KMS-11 (cell line): ENCODE data around the gene ACSS1.

Experiments used
- H2AFZ ChIP-seq: fragments of 200-600 bp; sonication (generic); 2 replicates; pipeline ENCODE4 v1.6.1; 2016; ENCODE audit warnings: antibody characterized with exemption, mixed run types, low read depth
- H3K27ac ChIP-seq: fragments of 200-600 bp; sonication (generic); 2 replicates; pipeline ENCODE4 v1.6.1; 2016; ENCODE audit warnings: mild to moderate bottlenecking, mixed run types
- H3K27me3 ChIP-seq: fragments of 200-600 bp; sonication (generic); 2 replicates; pipeline ENCODE4 v1.6.1; 2017; ENCODE audit warnings: mild to moderate bottlenecking, low read depth, mixed run types, moderate library complexity; ENCODE audit not compliant: insufficient read depth
- H3K36me3 ChIP-seq: fragments of 200-600 bp; sonication (generic); 2 replicates; pipeline ENCODE4 v1.6.1; 2017; ENCODE audit warnings: mild to moderate bottlenecking, mixed run types; ENCODE audit not compliant: insufficient read depth
- H3K4me1 ChIP-seq: fragments of 200-600 bp; sonication (generic); 2 replicates; pipeline ENCODE4 v1.6.1; 2016; ENCODE audit warnings: mild to moderate bottlenecking, low read depth, mixed run types; ENCODE audit not compliant: poor library complexity, severe bottlenecking
- H3K4me2 ChIP-seq: fragments of 200-600 bp; sonication (generic); 2 replicates; pipeline ENCODE4 v1.7.0; 2016; ENCODE audit warnings: mild to moderate bottlenecking, mixed run types
- H3K4me3 ChIP-seq: fragments of 200-600 bp; sonication (generic); IDR thresholded peaks from 2 replicates; pipeline ENCODE4 v1.6.1; 2017; ENCODE audit warnings: low read depth, low read length, mixed read lengths; ENCODE audit not compliant: insufficient read depth
- H3K79me2 ChIP-seq: fragments of 200-600 bp; sonication (generic); 2 replicates; pipeline ENCODE4 v1.6.1; 2016; ENCODE audit warnings: low read depth, mixed run types; ENCODE audit not compliant: insufficient read depth
- H3K9ac ChIP-seq: fragments of 200-600 bp; sonication (generic); 2 replicates; pipeline ENCODE4 v1.6.1; 2016; ENCODE audit warnings: mild to moderate bottlenecking, mixed run types
- H4K20me1 ChIP-seq: fragments of 200-600 bp; sonication (generic); 2 replicates; pipeline ENCODE4 v1.6.1; 2016; ENCODE audit warnings: mild to moderate bottlenecking, mixed run types; ENCODE audit not compliant: insufficient read depth
- TF ChIP-seq, protein P1 (sequence below): fragments of 200-600 bp; sonication (generic); conservative IDR thresholded peaks from 2 replicates; pipeline ENCODE4 v1.6.1; 2017; ENCODE audit warnings: low read depth, mild to moderate bottlenecking, antibody characterized with exemption, low read length, moderate library complexity, mixed read lengths

Gene ACSS1

DNA sequence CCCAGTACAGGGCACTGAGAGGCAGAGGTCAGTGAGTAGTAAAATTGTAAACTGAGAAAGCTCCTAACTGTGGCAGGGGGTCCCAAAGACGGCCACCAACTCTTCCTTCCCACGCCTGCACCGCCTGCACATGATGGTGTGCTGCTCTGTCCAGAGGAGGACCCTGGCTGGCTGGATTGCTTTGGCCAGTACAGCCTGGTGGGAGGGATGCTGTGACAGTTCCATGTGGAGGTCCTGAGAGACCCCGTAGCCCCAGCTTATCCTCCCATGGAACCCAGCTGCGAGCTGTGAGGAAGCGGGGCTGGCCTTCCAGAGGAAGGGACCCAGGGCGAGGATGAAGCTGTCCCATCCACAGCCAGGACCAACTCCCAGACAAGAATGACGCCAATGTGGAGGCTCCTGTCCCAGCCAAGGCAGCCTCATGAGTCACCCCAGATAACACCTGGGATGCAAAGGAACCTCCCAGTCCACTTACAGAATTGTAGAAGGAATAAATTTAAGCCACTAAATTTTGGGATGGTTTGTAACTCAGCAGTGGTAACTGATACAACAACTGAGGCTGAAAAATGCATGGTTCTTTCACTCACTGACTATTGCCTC is 2.0 kb upstream of the ACSS1 start:
- Histone ChIP-seq H3K4me2 (no peak overlapping the region), H3K27ac (no peak overlapping the region), H2AFZ (no peak overlapping the region), H3K9ac (no peak overlapping the region), H3K4me1 (peaks cover 19% of the 10 kb centered on the region), H3K36me3 (no peaks in the 10 kb centered on the region), H3K4me3 (no peak overlapping the region), H4K20me1 (no peaks in the 10 kb centered on the region), H3K79me2 (peaks cover 9% of the 10 kb centered on the region; the same call in 1 of the 2 replicates), H3K27me3 (no peaks in the 10 kb centered on the region)
- TF ChIP-seq, protein P1, sequence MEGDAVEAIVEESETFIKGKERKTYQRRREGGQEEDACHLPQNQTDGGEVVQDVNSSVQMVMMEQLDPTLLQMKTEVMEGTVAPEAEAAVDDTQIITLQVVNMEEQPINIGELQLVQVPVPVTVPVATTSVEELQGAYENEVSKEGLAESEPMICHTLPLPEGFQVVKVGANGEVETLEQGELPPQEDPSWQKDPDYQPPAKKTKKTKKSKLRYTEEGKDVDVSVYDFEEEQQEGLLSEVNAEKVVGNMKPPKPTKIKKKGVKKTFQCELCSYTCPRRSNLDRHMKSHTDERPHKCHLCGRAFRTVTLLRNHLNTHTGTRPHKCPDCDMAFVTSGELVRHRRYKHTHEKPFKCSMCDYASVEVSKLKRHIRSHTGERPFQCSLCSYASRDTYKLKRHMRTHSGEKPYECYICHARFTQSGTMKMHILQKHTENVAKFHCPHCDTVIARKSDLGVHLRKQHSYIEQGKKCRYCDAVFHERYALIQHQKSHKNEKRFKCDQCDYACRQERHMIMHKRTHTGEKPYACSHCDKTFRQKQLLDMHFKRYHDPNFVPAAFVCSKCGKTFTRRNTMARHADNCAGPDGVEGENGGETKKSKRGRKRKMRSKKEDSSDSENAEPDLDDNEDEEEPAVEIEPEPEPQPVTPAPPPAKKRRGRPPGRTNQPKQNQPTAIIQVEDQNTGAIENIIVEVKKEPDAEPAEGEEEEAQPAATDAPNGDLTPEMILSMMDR: no peak

DNA sequence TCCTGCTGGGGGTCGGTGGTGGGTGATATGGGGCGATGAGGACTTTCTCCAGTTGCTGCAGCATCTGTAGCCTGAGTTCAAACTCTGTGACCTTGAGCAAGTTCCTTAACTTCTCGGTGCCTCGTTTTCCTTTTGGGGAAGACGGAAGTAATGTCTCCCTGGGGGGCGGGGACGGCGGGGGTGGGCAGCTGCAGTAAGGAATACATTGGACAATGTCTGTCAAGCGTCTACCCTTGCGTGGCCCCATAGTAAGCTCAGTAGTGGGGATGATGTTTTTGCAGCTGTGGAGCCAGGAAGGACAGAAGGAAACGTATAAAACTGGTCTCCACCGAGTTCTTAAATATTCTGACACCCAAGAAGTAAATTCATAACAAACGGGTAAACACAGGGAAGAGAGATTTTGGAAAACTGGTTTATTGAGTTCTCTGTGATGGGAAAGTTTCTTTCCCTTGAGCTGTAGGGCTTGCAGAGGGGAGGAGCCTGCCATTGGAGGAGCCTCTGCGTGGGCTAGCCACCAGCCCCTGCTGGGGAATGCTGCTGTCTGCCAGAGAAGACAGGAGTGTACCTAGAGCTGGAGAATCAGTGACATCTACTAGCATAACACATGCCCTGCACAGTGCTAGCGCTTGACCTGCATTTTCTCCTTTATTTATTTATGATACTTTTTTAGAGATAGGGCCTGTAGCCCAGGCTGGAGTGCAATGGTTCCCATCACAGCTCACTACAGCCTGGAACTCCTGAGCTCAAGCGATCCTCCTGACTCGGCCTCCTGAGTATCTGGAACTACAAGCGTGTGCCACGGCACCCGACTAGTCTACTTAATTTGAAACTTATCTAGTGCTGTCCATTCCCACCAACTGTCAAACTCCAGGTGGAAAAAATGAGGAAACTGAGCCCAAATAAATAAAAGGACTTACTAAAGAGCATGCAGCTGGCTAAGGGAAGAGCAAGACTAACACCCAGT is 1.2 kb upstream of the ACSS1 start:
- H3K36me3 ChIP-seq: no peaks in the 10 kb centered on the region
- H3K9ac ChIP-seq: no peak overlapping the region
- no peak overlapping the region for H3K4me3 ChIP-seq
- no peaks in the 10 kb centered on the region for H3K27me3 ChIP-seq
- no peak overlapping the region; the same call in 1 of the 2 replicates for H2AFZ ChIP-seq
- H3K4me2 ChIP-seq: peak overlapping the region; percentile 40; the same call in 1 of the 2 replicates
- H3K79me2 ChIP-seq: peaks cover 9% of the 10 kb centered on the region; the same call in 1 of the 2 replicates
- H4K20me1 ChIP-seq: no peaks in the 10 kb centered on the region
- H3K27ac ChIP-seq: no peak overlapping the region
- peaks cover 22% of the 10 kb centered on the region for H3K4me1 ChIP-seq
- TF ChIP-seq, protein P1: no peak

DNA sequence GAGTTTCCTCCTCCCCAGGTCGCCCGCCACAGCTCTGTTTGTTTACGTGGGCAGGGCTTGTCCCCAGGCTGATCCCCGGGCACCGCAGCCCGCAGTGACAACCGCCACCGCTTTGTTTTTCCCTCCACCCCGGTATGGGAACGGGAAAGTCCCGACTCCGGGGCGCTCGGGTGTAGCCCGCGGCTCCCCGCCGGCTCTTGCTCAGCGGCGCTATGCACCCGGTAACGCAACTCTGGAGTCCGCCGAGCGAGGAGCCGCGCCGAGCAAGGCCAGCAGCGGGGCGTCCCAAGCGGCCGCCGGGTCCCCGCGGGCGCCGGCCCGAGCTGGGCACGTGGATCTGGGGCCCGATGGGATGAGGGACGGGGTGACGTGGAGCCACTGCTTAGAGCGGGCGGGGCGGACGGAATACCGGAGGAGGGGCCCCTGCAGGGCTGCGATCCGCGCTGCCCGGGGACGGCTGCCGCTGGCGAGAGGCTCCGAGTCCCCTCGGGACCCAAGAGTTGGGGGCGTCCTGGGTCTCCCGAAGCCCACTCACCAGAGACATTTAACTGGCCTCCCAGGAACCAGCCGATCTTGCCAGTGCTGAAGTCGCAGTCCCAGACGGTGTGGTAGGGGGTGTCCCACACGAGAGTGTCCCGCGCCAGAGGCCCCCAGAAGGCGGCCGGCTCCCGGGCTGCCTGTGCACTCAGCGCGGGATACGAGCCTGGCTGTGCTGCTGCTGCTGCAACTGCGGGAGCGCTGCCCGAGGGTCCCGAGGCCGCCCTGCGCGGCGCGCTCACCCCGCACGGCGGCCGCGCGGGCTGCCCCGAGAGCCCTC is 497 bp downstream of the ACSS1 start:
- H3K27ac ChIP-seq: peak overlapping the region; percentile 67
- H3K36me3 ChIP-seq: no peaks in the 10 kb centered on the region
- no peaks in the 10 kb centered on the region for H3K27me3 ChIP-seq
- peak overlapping the region; percentile 72; the same call in 1 of the 2 replicates for H3K4me2 ChIP-seq
- H4K20me1 ChIP-seq: no peaks in the 10 kb centered on the region
- peaks cover 9% of the 10 kb centered on the region; the same call in 1 of the 2 replicates for H3K79me2 ChIP-seq
- peaks cover 28% of the 10 kb centered on the region for H3K4me1 ChIP-seq
- H3K4me3 ChIP-seq: no peak overlapping the region
- H3K9ac ChIP-seq: peak overlapping the region; percentile 78
- H2AFZ ChIP-seq: peak overlapping the region; percentile 71
- TF ChIP-seq, protein P1: no peak

DNA sequence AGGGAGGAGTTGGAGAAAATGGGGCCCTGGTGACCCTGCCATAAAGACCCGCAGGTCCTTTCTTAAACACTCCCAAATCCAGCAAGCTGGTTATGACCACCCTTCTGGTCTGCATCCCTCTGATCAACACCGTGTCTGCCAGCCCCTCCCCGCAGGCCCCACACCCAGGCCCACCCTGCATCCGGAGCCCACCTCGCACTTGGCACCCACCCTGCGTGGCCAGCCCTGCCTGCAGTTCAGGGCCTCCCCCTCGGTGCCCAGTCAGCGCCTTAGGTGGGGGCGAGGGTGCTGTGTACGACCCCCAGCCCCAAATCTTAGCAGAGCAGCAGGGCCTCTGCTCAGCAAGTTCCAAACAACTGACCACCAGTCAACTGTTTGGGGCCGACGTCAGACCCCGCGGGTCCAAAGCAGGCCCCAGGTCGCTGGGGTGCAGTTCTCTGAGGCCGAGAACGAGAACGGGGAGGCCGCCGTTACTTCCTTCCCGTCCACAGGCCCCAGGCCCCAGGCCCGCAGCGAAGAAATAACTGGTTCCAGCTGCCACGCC is 1.2 kb downstream of the ACSS1 start:
- H3K79me2 ChIP-seq: peaks cover 9% of the 10 kb centered on the region; the same call in 1 of the 2 replicates
- peaks cover 28% of the 10 kb centered on the region for H3K4me1 ChIP-seq
- H3K27me3 ChIP-seq: no peaks in the 10 kb centered on the region
- peak overlapping the region; percentile 78; the same call in 1 of the 2 replicates for H3K9ac ChIP-seq
- peak overlapping the region; percentile 72; the same call in 1 of the 2 replicates for H3K4me2 ChIP-seq
- peak overlapping the region; percentile 71; the same call in 1 of the 2 replicates for H2AFZ ChIP-seq
- no peaks in the 10 kb centered on the region for H4K20me1 ChIP-seq
- no peaks in the 10 kb centered on the region for H3K36me3 ChIP-seq
- peak overlapping the region; percentile 67 for H3K27ac ChIP-seq
- H3K4me3 ChIP-seq: no peak overlapping the region
- TF ChIP-seq, protein P1: no peak
